Mucosa of rectum (tissue), 2 donors: ENCODE data around the gene TBC1D2B.

Experiments used
- H3K27ac ChIP-seq, 2 donors: one replicate each; pipeline ENCODE4 v1.7.0; 2013; ENCODE audit warnings: inconsistent platforms in 2 of 2, low read depth in 2 of 2, low read length in 2 of 2
- H3K27me3 ChIP-seq, 2 donors: one replicate each; pipeline ENCODE4 v1.7.0; 2013; ENCODE audit warnings: low read length in 2 of 2; ENCODE audit not compliant: control insufficient read depth in 2 of 2, insufficient read depth in 2 of 2
- H3K36me3 ChIP-seq, 2 donors: one replicate each; pipeline ENCODE4 v1.7.0; 2013; ENCODE audit warnings: low read length in 2 of 2; ENCODE audit not compliant: control insufficient read depth in 2 of 2, insufficient read depth in 2 of 2
- H3K4me1 ChIP-seq, 2 donors: one replicate each; pipeline ENCODE4 v1.7.0; 2013; ENCODE audit warnings: low read length in 2 of 2, mild to moderate bottlenecking in 1 of 2; ENCODE audit not compliant: control insufficient read depth in 2 of 2, insufficient read depth in 2 of 2
- H3K4me3 ChIP-seq, 2 donors: one replicate each; pipeline ENCODE4 v1.7.0; 2013; ENCODE audit warnings: low read length in 2 of 2
- H3K9ac ChIP-seq, 2 donors: one replicate each; pipeline ENCODE4 v1.7.0; 2013; ENCODE audit warnings: low read length in 2 of 2, low read depth in 1 of 2, mild to moderate bottlenecking in 1 of 2
- H3K9me3 ChIP-seq, 2 donors: one replicate each; pipeline ENCODE4 v1.7.0; 2013; ENCODE audit warnings: low read length in 2 of 2; ENCODE audit not compliant: control insufficient read depth in 2 of 2
- donor health status: healthy.
- donor health status: Normal muscosa, but diverticular disease.

The TBC1D2B gene

GRCh38 chr15:78047761-78048627 lies 29.5 kb downstream of the TBC1D2B start:
- H3K9ac ChIP-seq = peak overlapping the region in 1 of 2 donors; percentile 9
- H3K9me3 ChIP-seq = no peaks in the 10 kb centered on the region
- H3K27me3 ChIP-seq = no peaks in the 10 kb centered on the region
- peaks cover 7 to 24% of the 10 kb centered on the region in 2 donors for H3K36me3 ChIP-seq
- H3K4me3 ChIP-seq = no peak overlapping the region
- peaks cover 66 to 70% of the 10 kb centered on the region in 2 donors for H3K4me1 ChIP-seq
- peak overlapping the region; percentile 46 to 68 for H3K27ac ChIP-seq

DNA sequence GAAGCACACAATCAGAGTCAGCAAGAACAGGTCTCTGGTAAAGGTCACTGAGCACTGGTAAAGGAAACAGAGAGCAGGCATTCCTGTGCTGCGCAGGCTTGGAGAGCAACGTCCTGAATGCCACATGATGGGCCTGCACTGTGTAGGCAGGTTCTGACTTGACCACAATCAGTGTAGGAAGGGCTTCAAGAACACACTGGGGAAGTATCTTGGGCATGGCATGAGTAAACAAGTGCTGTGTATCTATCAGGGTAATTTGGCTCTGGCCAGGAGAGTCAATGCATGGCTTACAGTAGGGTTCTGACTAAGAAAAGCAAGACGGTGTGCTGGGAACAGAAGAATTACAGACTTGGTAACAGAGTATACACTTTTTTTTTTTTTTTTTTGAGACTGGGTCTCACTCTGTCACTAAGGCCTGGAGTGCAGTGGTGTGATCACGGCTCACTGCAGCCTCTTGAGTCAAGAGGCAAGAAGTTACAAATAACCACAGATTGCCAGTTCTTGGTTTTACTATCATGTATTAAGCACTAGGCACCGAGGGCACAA lies 30.6 kb downstream of the TBC1D2B start:
- peaks cover 14 to 28% of the 10 kb centered on the region in 2 donors for H3K36me3 ChIP-seq
- H3K27me3 ChIP-seq = no peaks in the 10 kb centered on the region
- peak overlapping the region; percentile 46 to 68 for H3K27ac ChIP-seq
- peak overlapping the region in 1 of 2 donors; percentile 5 for H3K9ac ChIP-seq
- no peaks in the 10 kb centered on the region for H3K9me3 ChIP-seq
- H3K4me3 ChIP-seq = peak overlapping the region in 1 of 2 donors; percentile 27
- peaks cover 59 to 65% of the 10 kb centered on the region in 2 donors for H3K4me1 ChIP-seq

GRCh38 chr15:78045189-78045588 lies 32.3 kb downstream of the TBC1D2B start:
- Histone ChIP-seq H3K36me3 (peaks cover 17 to 28% of the 10 kb centered on the region in 2 donors), H3K9me3 (no peaks in the 10 kb centered on the region), H3K4me3 (no peak overlapping the region), H3K27ac (no peak overlapping the region), H3K9ac (no peak overlapping the region), H3K4me1 (peaks cover 43 to 50% of the 10 kb centered on the region in 2 donors), H3K27me3 (no peaks in the 10 kb centered on the region)

DNA sequence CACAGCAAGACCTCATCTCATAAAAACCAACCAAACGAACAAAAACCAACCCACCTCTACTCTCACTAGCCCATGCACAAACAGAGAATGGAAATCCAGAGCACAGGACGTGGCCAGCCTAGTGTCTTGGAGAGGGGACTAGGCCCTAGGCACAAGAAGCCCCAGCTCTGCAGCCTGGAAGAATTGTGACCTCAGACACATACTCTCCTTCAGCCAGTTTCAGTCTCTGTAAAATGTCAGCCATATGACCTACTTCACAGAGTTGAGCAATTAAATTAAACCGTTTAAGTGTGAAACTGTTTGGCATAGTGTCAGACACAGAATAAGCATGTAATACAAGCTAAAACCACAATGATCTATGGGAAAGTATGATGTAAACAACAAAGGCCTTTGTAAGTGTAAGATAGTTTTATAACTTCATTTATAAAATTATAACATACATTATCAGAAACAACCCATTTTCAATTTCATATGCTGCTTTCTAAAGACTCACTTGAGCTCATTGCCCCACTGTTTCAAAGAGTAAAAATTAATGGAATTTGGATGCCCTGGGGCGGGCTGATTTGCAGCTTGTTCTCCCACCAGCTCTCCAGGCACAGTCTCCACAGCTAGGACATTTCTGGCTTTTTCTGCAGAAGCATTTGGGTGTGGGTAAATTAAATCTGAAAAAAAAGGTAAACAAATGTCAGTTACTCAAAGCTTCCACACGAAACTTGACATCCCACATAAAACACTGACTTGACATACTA lies 32.9 kb downstream of the TBC1D2B start:
- no peak overlapping the region for H3K9ac ChIP-seq
- H3K36me3 ChIP-seq = peaks cover 21 to 29% of the 10 kb centered on the region in 2 donors
- peaks cover 37 to 44% of the 10 kb centered on the region in 2 donors for H3K4me1 ChIP-seq
- no peaks in the 10 kb centered on the region for H3K27me3 ChIP-seq
- H3K27ac ChIP-seq = peak overlapping the region; percentile 4 to 13
- H3K9me3 ChIP-seq = no peaks in the 10 kb centered on the region
- H3K4me3 ChIP-seq = no peak overlapping the region

GRCh38 chr15:78041946-78042345 lies 35.6 kb downstream of the TBC1D2B start:
- H3K9me3 ChIP-seq = no peaks in the 10 kb centered on the region
- H3K9ac ChIP-seq = no peak overlapping the region
- no peak overlapping the region for H3K4me3 ChIP-seq
- H3K36me3 ChIP-seq = peaks cover 21 to 25% of the 10 kb centered on the region in 2 donors
- H3K27ac ChIP-seq = no peak overlapping the region
- H3K4me1 ChIP-seq = peaks cover 28 to 29% of the 10 kb centered on the region in 2 donors
- no peaks in the 10 kb centered on the region for H3K27me3 ChIP-seq

- Histone ChIP-seq H3K4me3 (no peak overlapping the region), H3K4me1 (peaks cover 24 to 32% of the 10 kb centered on the region in 2 donors), H3K36me3 (peaks cover 21 to 29% of the 10 kb centered on the region in 2 donors), H3K27me3 (no peaks in the 10 kb centered on the region), H3K9ac (no peak overlapping the region), H3K27ac (no peak overlapping the region), H3K9me3 (no peaks in the 10 kb centered on the region)
These were observed 36.8 kb downstream of the TBC1D2B start for GRCh38 chr15:78040653-78041244.

GRCh38 chr15:78038585-78039247 lies 38.8 kb downstream of the TBC1D2B start:
- no peaks in the 10 kb centered on the region for H3K9me3 ChIP-seq
- H3K36me3 ChIP-seq = peaks cover 24% of the 10 kb centered on the region in 2 donors
- peaks cover 20 to 32% of the 10 kb centered on the region in 2 donors for H3K4me1 ChIP-seq
- no peak overlapping the region for H3K4me3 ChIP-seq
- H3K27ac ChIP-seq = no peak overlapping the region
- no peak overlapping the region for H3K9ac ChIP-seq
- no peaks in the 10 kb centered on the region for H3K27me3 ChIP-seq

DNA sequence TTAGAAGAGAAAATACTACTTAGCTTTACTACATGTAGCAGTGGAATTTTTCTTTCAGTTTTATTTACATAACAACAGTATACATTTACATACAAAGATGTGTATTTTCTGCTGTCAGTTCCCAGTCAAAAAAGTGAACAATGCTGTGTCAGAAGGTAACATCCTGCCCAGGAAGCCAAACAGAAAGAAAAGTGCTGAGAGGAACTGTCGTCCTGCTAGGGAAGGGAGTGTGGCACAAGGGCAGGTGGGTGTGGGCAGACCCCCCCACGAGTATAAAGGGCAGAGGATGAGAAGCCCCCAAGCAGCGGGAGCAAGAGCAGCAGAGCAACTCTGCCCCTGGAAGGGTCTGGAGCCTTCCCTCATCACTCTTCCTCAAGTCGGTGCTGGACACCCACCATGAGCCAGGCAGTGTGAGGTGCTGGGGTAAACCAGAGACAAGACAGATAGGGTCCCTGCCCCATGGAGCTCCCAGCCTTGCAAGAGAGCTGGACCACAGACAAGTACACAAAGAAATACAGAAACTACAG lies 39.7 kb downstream of the TBC1D2B start:
- Histone ChIP-seq H3K9ac (no peak overlapping the region), H3K4me1 (peaks cover 20 to 32% of the 10 kb centered on the region in 2 donors), H3K27ac (peak overlapping the region in 1 of 2 donors; percentile 19)

DNA sequence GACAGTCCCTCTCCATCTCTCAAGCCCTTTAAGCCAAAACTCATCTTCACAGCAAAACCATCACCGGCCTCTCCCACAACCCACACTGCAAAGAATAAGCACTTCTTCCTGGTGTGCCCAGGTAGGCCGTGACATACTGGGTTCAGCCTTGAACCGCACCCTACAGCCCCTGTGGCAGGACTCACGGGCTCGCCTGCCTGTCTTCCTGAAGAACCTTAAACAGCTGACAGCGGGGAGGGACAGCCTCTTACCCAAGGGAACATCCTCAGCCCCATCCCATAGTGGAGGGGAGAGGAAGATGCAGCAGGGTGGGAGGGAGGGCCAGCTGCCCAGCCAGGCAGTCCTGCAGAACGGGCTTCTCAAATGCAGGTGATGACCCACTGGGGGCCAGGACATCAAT lies 40.2 kb downstream of the TBC1D2B start:
- H3K4me1 ChIP-seq = peaks cover 20 to 32% of the 10 kb centered on the region in 2 donors

More for the DNA sequence above, 39.7 kb downstream of the TBC1D2B start:
- no peak overlapping the region for H3K4me3 ChIP-seq
- H3K27me3 ChIP-seq = no peaks in the 10 kb centered on the region
- no peaks in the 10 kb centered on the region for H3K9me3 ChIP-seq
- peaks cover 16 to 23% of the 10 kb centered on the region in 2 donors for H3K36me3 ChIP-seq

More for the DNA sequence above, 40.2 kb downstream of the TBC1D2B start:
- Histone ChIP-seq H3K9ac (no peak overlapping the region), H3K4me3 (no peak overlapping the region), H3K9me3 (no peaks in the 10 kb centered on the region), H3K27ac (no peak overlapping the region), H3K36me3 (peaks cover 11 to 18% of the 10 kb centered on the region in 2 donors), H3K27me3 (no peaks in the 10 kb centered on the region)
